ENCODE measurements around the gene DNAI1. TPM values are rescaled to one million over a fixed set of nuclear protein-coding genes. Genes with fewer than 3 reads are reported as not detected.

DNAI1 gene
- total RNA-seq, 1 donor from 2014 or later: 1.8 TPM

DNA sequence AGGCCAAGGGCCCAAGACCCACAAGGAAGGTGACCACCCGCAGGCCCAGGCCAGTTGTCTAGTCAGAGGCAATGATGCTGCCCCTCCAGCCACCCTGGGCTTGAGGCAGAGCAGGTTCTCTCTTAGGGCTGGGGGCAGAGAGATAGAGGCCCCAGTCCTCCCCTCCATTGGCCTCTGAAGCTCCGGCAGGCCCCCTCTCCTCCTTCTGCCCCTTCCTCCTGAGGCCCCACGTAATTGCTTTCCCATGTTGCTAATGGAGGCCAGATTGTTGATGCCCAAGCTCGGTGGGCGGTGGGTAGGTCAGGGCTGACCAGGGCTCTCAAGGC is 90.8 kb downstream of the DNAI1 start:
- no peaks in the 10 kb centered on the region for H3K9me3 Mint-ChIP-seq (ENCODE audit: unreplicated experiment)
- Histone ChIP-seq H3K27me3 (ENCODE audit: insufficient read depth, low read length) (peaks cover 16% of the 10 kb centered on the region), H3K36me3 (ENCODE audit: insufficient read depth, low read length) (no peaks in the 10 kb centered on the region), H3K9me3 (ENCODE audit: insufficient read depth, low read depth, low read length) (no peaks in the 10 kb centered on the region), H3K27ac (ENCODE audit: low read depth, low read length) (no peak overlapping the region), H3K4me1 (ENCODE audit: insufficient read depth, low read length) (no peaks in the 10 kb centered on the region), H2AFZ (ENCODE audit: low read depth, low read length) (no peak overlapping the region), H4K20me1 (ENCODE audit: insufficient read depth, low read length) (peaks cover 5% of the 10 kb centered on the region), H3K79me2 (ENCODE audit: insufficient read depth, low read length) (no peaks in the 10 kb centered on the region), H3K9ac (ENCODE audit: low read length) (no peak overlapping the region), H3K4me2 (ENCODE audit: low read length) (no peak overlapping the region), H3K4me3 (ENCODE audit: insufficient read depth, low read depth, low read length) (no peak overlapping the region)
- peaks cover under 1% of the 10 kb centered on the region for H3K4me1 Mint-ChIP-seq (ENCODE audit: low read depth, unreplicated experiment)
- DNase-seq (ENCODE audit: low read depth) (no peak), FAIRE-seq (no peak)
- no peak overlapping the region for H3K4me3 Mint-ChIP-seq (ENCODE audit: unreplicated experiment)
- TF ChIP-seq EZH2 (IDR thresholded peaks at IDR 0.05; ENCODE audit: insufficient read depth, low read length): no peak
- TF ChIP-seq CTCF (IDR thresholded peaks at IDR 0.05; ENCODE audit: insufficient read depth, low read depth, low read length): no peak
- H3K27ac Mint-ChIP-seq (ENCODE audit: unreplicated experiment): no peak overlapping the region
- peaks cover 53% of the 10 kb centered on the region for H3K27me3 Mint-ChIP-seq (ENCODE audit: low read depth, unreplicated experiment)
- H3K36me3 Mint-ChIP-seq (ENCODE audit: low read depth, unreplicated experiment): peaks cover 3% of the 10 kb centered on the region

DNA sequence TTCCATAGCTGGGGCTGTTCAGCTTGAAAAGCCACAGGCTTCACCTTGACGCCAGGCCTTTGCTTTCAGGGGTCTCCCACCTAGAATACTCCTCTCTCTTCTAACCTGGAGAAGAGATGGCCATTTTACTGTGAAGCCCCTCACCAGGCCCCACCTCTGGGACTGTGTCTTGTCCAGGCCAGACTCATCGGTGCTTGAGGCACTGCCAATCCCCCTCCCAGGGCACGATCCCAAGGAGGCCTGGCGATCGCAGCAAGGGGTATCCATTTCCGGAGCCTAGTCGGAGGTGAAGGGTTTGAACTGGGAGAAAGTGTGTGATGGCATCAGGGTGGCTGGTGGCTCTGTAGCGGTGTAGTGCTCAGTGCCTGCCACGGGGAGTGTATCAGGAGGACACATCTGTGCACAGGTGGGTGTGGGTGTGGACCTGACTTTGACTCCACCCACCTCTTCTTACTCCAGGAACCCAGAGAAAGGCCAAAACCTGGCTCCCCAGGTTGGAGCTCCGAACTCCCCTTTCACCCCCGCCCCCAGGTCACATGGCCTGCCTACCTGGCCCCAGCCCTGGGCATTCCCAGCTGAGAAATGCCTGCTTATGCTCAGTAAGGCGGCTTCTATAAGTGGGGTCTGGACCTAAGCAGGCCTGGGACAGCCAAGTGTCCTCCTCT is 91.5 kb downstream of the DNAI1 start:
- TF ChIP-seq CTCF (IDR thresholded peaks at IDR 0.05; ENCODE audit: insufficient read depth, low read depth, low read length) (no peak), EZH2 (IDR thresholded peaks at IDR 0.05; ENCODE audit: insufficient read depth, low read length) (no peak)
- Histone ChIP-seq H4K20me1 (ENCODE audit: insufficient read depth, low read length) (peaks cover 5% of the 10 kb centered on the region), H3K27ac (ENCODE audit: low read depth, low read length) (no peak overlapping the region), H3K4me3 (ENCODE audit: insufficient read depth, low read depth, low read length) (no peak overlapping the region), H3K27me3 (ENCODE audit: insufficient read depth, low read length) (peaks cover 12% of the 10 kb centered on the region), H2AFZ (ENCODE audit: low read depth, low read length) (no peak overlapping the region), H3K4me2 (ENCODE audit: low read length) (no peak overlapping the region), H3K36me3 (ENCODE audit: insufficient read depth, low read length) (no peaks in the 10 kb centered on the region), H3K9ac (ENCODE audit: low read length) (no peak overlapping the region), H3K79me2 (ENCODE audit: insufficient read depth, low read length) (no peaks in the 10 kb centered on the region), H3K4me1 (ENCODE audit: insufficient read depth, low read length) (no peaks in the 10 kb centered on the region), H3K9me3 (ENCODE audit: insufficient read depth, low read depth, low read length) (no peaks in the 10 kb centered on the region)
- Mint-ChIP-seq H3K9me3 (ENCODE audit: unreplicated experiment) (no peaks in the 10 kb centered on the region), H3K4me3 (ENCODE audit: unreplicated experiment) (no peak overlapping the region), H3K36me3 (ENCODE audit: low read depth, unreplicated experiment) (peaks cover 6% of the 10 kb centered on the region), H3K4me1 (ENCODE audit: low read depth, unreplicated experiment) (peaks cover 6% of the 10 kb centered on the region), H3K27me3 (ENCODE audit: low read depth, unreplicated experiment) (peaks cover 52% of the 10 kb centered on the region), H3K27ac (ENCODE audit: unreplicated experiment) (no peak overlapping the region)
- FAIRE-seq (no peak), DNase-seq (ENCODE audit: low read depth) (no peak)

DNA sequence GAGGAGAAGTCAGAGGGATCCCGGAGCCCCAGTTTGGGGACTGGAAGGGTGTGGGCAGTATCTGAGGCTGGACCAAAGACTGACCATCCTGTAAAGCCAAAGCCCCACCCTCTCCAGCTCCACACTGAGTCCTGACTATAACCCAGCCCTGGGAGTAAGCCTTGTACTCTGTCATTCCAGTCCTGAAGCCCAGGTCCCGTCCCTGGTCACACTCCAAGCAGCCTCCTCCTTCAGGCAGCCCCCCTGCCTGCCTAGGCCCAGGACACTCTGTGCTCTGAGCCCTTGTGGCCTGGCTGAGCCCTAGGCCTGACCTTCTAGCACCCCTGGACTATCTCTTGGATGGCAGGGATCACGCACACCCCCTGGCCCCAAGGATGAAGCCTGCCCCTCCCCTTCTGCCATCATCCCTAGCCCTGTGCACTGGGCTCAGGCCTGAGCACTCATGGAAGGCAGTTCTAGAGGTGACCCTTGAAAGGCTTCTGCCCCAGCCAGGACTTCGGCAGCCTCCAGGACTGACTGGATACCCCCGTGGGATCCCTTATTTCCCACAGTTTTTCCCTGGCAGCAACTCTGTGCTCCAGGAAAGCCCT is 92.2 kb downstream of the DNAI1 start:
- Histone ChIP-seq H3K27me3 (ENCODE audit: insufficient read depth, low read length) (peaks cover 10% of the 10 kb centered on the region), H2AFZ (ENCODE audit: low read depth, low read length) (no peak overlapping the region), H3K4me1 (ENCODE audit: insufficient read depth, low read length) (no peaks in the 10 kb centered on the region), H3K9ac (ENCODE audit: low read length) (no peak overlapping the region), H3K4me2 (ENCODE audit: low read length) (no peak overlapping the region), H3K9me3 (ENCODE audit: insufficient read depth, low read depth, low read length) (no peaks in the 10 kb centered on the region), H3K79me2 (ENCODE audit: insufficient read depth, low read length) (no peaks in the 10 kb centered on the region), H3K27ac (ENCODE audit: low read depth, low read length) (no peak overlapping the region), H3K4me3 (ENCODE audit: insufficient read depth, low read depth, low read length) (no peak overlapping the region), H3K36me3 (ENCODE audit: insufficient read depth, low read length) (no peaks in the 10 kb centered on the region), H4K20me1 (ENCODE audit: insufficient read depth, low read length) (peaks cover 5% of the 10 kb centered on the region)
- TF ChIP-seq CTCF (IDR thresholded peaks at IDR 0.05; ENCODE audit: insufficient read depth, low read depth, low read length) (no peak), EZH2 (IDR thresholded peaks at IDR 0.05; ENCODE audit: insufficient read depth, low read length) (no peak)
- Mint-ChIP-seq H3K9me3 (ENCODE audit: unreplicated experiment) (no peaks in the 10 kb centered on the region), H3K4me3 (ENCODE audit: unreplicated experiment) (no peak overlapping the region), H3K27me3 (ENCODE audit: low read depth, unreplicated experiment) (peaks cover 49% of the 10 kb centered on the region), H3K4me1 (ENCODE audit: low read depth, unreplicated experiment) (peaks cover 6% of the 10 kb centered on the region), H3K27ac (ENCODE audit: unreplicated experiment) (no peak overlapping the region), H3K36me3 (ENCODE audit: low read depth, unreplicated experiment) (peaks cover 6% of the 10 kb centered on the region)
- FAIRE-seq (no peak), DNase-seq (ENCODE audit: low read depth) (no peak)

All from astrocyte (in vitro differentiated cells and primary cell).